ENCODE data around the gene CAP1.

CAP1 gene

GRCh38 chr1:40059338-40059959 lies 18.9 kb downstream of the CAP1 start:
- no peak for DNase-seq

- DNase-seq, result no peak
These were observed 19.6 kb downstream of the CAP1 start for GRCh38 chr1:40059960-40060750.

GRCh38 chr1:40064797-40065499 lies 24.4 kb downstream of the CAP1 start:
- DNase-seq, result no peak

- no peak for DNase-seq
These were observed 26.5 kb downstream of the CAP1 start for GRCh38 chr1:40067023-40067422.

- DNase-seq, result no peak
These were observed 27.3 kb downstream of the CAP1 start for GRCh38 chr1:40067851-40068250.

- no peak for DNase-seq
These were observed 31.6 kb downstream of the CAP1 start for GRCh38 chr1:40072142-40072541.

- no peak for DNase-seq
These were observed 32.5 kb downstream of the CAP1 start for GRCh38 chr1:40073062-40073461.

GRCh38 chr1:40075266-40075665 lies 34.7 kb downstream of the CAP1 start:
- DNase-seq, result no peak

- DNase-seq, result no peak
These were observed 36.4 kb downstream of the CAP1 start for GRCh38 chr1:40076895-40077312.

- peak; percentile 66 for DNase-seq
These were observed 38.2 kb downstream of the CAP1 start for GRCh38 chr1:40078512-40079333.

GRCh38 chr1:40079774-40080400 lies 39.4 kb downstream of the CAP1 start:
- no peak for DNase-seq

- no peak for DNase-seq
These were observed 41.3 kb downstream of the CAP1 start for GRCh38 chr1:40081871-40082270.

GRCh38 chr1:40084750-40085149 lies 44.2 kb downstream of the CAP1 start:
- peak; percentile 41 for DNase-seq

GRCh38 chr1:40090652-40091355 lies 50.3 kb downstream of the CAP1 start:
- DNase-seq, result no peak

- DNase-seq, result no peak
These were observed 51.7 kb downstream of the CAP1 start for GRCh38 chr1:40092241-40092640.

GRCh38 chr1:40092706-40093639 lies 52.4 kb downstream of the CAP1 start:
- no peak for DNase-seq

GRCh38 chr1:40094466-40095110 lies 54.1 kb downstream of the CAP1 start:
- DNase-seq, result no peak

- no peak for DNase-seq
These were observed 55.3 kb downstream of the CAP1 start for GRCh38 chr1:40095806-40096205.

- DNase-seq, result peak; percentile 27
These were observed 56.1 kb downstream of the CAP1 start for GRCh38 chr1:40096646-40096976.

Measured in NCI-H510A (cell line).